HTR-8/SVneo (cell line): ENCODE data around the gene NCAN.
A peak's percentile ranks its signal among the peaks of the same experiment; 100 is the strongest.

Experiments
- DNase-seq: peaks from one replicate; pipeline ENCODE4 v3.0.0; 2011; ENCODE audit warnings: low spot score, mixed read lengths; ENCODE audit not compliant: insufficient read length
- FAIRE-seq: peaks from 2 replicates; lab custom pipeline; 2011; peaks lifted over from hg19 to GRCh38; lab: Jason Lieb, UNC

The NCAN gene

GRCh38 chr19:19276386-19276785 lies 64.6 kb downstream of the NCAN start:
- FAIRE-seq (no peak), DNase-seq (no peak)

- DNase-seq (no peak), FAIRE-seq (no peak)
Observed at GRCh38 chr19:19276851-19277250, 65.1 kb downstream of the NCAN start.

DNA sequence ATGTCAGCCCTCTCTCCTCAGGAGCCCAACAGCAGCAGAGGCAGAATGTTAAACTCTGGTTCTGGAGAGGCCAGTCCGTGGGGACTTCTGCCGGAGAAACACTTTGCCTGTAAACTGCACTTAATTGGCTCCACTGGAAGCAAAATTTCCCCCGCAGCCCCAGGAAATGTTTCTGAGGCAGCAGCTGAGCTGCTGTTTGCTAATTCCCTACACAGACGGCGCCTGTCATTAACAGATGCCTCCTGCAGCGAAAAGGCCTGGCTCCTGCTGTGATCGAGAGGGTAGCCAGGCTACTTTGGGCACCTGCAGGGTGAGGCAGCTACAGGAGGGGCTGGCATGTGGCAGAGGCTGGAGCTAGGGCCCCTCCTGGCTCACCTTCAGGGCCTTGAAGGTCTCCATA lies 66.6 kb downstream of the NCAN start:
- DNase-seq: no peak

DNA sequence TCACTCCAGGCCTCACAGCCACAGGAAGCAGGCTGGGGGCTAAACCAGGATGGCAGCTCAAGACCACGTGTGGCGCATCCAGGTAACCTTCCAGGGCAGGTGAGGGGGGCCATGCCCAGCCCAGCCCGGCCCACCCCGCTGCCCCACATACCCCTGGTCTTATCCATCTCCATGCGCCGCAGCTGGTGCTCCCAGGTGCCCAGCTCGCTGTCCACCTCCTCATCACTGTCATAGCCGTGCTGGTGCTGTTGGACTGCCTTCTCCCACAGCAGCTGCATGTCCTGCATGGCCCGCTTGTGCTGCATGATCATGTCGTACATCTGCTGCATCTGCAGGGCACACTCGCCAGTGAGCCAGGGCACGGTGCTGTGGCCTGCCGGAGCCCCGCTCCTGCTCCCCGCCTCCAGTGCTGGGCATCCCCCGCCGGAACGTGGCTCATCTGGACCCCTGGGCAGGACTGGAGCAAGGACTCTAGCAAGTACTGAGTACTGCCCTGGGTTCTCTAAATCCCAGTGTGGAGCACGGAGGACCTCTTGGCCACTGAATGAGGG lies 67.4 kb downstream of the NCAN start:
- FAIRE-seq (peak; percentile 44), DNase-seq (no peak)

More for the DNA sequence above, 66.6 kb downstream of the NCAN start:
- no peak for FAIRE-seq

- DNase-seq (no peak), FAIRE-seq (no peak)
Observed at GRCh38 chr19:19279853-19280252, 68.1 kb downstream of the NCAN start.

DNA sequence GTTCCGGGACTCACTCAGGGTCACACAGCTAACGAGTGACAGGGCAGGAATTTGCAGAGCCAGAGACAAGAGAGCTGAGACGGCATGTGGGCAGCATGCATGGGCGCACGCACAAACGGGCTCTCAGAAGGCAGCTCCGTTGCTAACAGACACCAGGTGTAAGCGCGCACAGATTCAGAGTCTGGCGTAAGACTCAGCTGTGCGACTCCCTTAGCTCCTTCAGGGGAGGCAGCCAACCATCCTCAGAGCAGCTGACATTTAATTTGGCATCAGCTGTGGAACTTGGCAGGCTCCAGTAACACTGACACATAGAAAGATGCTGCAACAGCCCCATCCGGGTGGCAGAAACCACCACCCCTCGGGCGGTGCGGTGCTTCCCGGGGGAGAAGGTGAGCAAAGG lies 68.8 kb downstream of the NCAN start:
- FAIRE-seq (no peak), DNase-seq (no peak)

GRCh38 chr19:19285686-19286085 lies 73.9 kb downstream of the NCAN start:
- no peak for FAIRE-seq

GRCh38 chr19:19292607-19293006 lies 80.8 kb downstream of the NCAN start:
- no peak for FAIRE-seq
- no peak for DNase-seq

More at GRCh38 chr19:19285686-19286085, 73.9 kb downstream of the NCAN start:
- DNase-seq: no peak

DNA sequence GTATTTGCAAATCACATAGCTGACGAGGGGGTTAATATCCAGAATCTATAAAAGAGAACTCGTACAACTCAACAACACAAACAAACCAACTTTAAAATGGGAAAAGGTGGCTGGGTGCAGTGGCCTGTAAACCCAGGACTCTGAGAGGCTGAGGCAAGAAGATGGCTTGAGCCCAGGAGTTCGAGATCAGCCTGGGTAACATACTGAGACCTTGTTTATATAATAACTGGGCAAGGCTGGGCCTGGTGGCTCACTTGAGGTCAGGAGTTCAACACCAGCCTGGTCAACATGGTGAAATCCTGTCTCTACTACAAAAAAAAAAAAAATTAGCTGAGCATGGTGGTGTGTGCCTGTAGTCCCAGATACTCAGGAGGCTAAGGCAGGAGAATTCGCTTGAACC lies 83.2 kb downstream of the NCAN start:
- DNase-seq (no peak), FAIRE-seq (no peak)

DNA sequence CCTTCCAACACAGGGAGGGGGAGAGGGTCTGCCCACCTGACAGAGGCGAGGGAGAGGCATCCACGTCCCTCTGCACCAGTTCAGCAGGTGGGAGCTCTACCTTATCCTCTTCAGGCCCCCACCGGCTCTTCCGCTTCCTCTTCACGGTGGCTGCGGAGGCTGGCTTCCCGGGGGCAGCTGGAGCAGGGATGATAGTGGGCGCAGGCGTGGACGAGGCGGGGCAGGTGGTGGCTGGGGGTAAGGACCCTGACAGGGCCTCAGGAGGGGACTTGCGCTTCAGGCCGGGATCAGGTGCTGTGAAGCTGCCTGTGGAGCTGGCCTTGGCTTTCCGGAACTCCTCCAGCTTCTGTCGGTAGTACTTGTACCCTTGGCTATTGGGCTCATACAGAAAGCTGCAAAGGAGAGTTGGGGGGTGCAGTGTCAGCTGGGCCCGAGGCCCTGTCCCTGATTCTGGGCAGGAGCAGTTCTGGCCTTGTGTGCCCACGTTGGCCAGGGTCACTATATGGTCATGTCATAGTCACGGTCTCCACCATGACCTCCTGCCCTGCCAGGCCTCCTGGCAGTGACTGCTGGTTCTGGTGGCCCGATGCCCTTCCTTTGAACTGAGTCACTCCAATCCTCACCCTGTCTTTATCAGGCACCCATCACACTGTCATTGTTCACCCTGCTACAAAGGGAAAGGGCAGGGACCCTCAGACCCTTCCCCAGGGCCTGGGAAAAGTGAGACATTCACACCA lies 85.4 kb downstream of the NCAN start:
- no peak for FAIRE-seq

DNA sequence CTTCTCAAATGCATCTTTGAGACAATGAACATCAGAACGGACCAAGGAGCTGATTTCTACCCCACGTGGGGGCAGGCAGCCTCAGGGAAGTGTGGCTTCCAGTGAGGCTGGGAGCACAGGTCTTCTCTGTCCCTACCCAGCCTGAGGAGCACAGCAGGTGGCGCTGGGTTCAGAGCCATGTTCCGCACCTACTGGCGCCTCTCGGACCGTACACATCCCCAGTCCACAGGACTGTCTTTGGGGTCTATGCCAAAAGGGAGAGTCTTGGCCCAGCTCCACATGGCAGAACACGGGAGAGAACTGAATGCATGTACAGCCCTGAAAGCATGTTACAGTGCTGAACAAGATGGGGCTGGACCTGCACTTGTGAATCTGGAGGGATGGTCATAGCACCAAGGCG lies 86.0 kb downstream of the NCAN start:
- no peak for FAIRE-seq
- DNase-seq: no peak

More for the DNA sequence above, 85.4 kb downstream of the NCAN start:
- DNase-seq: no peak

DNA sequence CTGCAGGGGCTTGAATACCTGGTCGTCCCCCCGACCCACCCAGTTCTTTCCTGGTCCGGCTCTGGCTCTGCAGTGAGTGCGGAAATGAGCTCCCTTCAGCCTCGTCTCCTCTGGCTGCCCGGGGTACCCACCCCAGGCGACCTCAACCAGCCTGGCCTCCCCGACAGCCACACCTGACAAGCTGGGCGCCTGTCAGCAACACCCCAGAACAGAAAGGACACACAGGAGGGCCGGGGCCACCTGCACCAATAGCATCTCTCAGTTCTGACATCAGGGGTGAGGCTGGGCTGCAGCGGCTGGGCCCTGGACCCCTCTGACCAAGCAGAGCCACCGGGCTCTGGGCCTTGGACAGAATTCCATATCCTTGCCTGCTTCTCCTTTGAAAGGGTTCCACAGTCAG lies 88.9 kb downstream of the NCAN start:
- DNase-seq: no peak
- no peak for FAIRE-seq
